HG03558 (cell line): ENCODE results near the gene HSBP1L1.

Experiments used
- ATAC-seq: cut with Tn5 transposase; IDR thresholded peaks from one replicate; pipeline ENCODE4 v1.9.1; 2021; ENCODE audit warnings: moderate number of reproducible peaks; ENCODE audit not compliant: unreplicated experiment; ENCODE audit errors: extremely low read depth

The HSBP1L1 gene

DNA sequence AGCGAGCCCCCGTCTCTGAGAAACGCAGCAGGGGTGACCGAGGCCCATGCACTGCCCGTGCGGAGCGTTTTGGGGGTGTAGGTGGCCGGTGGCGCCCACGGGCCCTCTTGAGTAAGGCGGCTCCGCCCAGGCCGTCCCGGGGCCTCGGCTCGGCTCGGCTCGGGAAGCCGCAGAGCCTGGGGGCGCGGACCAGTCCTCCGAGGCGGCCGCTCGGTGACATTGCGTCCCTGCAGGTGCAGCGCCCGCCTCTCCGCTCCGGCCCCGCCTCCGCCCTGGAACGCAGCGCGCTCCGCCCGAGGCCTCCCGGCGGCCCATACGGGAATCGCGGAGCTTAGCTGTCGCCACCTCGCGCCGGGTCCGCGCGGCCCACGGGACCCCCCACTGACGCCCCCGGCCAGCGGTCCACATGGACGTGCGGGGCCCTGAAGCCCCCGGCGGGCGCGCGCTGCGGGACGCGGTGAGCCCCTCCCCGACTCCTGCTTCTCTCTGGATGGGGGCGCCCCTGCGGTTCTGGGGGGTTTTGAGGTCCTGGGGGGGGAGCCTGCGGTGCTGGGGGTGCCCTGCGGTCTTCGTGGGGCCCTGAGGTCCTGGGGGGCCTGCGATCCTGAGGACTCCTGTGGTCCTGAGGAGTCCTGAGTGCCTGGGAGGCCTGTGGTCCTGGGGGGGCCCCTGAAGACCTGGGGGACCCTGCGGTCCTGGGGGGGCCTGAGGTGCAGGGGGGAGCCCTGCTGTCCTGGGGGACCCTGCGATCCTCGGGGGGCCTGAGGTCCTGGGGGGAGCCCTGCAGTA, at the start of gene HSBP1L1:
TSS of gene HSBP1L1 (plus strand) at position 314 of the 789 bp plus-strand sequence. CDS start at position 407, 93 bp downstream.
- no peak for ATAC-seq

DNA sequence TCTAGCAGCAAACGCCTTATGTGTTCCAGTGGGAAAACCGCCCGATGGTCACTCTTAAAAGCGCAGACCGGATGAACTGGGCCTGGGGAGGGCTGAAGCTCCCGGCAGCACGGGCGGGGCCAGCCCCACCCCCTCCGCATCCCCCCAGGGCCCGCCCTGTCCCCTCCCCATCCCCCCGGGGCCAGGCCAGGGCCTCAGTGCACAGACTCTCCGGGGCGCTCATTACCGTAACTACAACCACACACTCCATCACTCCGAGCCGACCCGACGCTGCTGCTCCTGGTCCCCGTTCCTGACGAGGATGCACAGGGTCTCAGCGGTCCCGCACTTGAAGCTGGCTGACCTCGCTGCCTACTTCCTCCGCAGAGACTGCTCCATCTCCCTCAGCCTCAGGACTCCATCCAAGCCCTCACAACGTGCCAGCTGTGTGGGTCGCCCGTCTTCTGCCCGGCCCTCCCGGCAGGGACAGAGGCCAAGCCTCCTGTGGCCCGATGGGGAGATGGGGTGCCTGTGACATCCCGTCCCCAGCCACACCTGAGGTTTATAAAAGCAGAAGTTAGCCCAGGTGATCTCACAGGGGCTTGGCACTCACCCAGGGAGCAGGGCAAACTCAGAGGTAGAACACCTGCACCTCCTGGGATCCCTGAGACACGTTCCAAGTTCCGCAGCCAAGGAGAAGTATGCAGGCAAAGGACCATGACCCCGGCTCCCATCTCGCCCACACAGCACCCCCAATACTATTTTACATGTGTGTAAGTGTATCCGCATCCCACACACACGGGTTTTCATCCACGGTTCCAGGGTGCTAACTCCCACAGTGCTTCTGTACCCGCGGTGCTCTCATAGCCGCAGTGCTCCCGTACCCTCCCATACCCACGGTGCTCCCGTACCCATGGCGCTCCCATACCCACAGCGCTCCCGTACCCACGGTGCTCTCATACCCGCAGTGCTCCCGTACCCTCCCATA, 49.0 kb upstream of the HSBP1L1 start:
- ATAC-seq, result no peak

DNA sequence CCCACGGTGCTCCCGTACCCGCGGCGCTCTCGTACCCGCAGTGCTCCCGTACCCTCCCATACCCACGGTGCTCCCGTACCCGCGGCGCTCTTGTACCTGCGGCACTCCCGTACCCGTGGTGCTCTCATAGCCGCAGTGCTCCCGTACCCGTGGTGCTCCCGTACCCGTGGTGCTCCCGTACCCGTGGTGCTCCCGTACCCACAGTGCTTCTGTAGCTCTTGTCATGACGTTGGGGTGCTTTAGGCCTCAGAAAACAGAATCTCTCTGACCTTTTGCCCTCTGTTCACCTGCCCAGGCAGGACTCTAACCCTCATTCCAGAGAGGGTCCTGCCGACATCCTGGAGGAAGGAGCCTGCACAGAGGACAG, 48.3 kb upstream of the HSBP1L1 start:
- no peak for ATAC-seq

DNA sequence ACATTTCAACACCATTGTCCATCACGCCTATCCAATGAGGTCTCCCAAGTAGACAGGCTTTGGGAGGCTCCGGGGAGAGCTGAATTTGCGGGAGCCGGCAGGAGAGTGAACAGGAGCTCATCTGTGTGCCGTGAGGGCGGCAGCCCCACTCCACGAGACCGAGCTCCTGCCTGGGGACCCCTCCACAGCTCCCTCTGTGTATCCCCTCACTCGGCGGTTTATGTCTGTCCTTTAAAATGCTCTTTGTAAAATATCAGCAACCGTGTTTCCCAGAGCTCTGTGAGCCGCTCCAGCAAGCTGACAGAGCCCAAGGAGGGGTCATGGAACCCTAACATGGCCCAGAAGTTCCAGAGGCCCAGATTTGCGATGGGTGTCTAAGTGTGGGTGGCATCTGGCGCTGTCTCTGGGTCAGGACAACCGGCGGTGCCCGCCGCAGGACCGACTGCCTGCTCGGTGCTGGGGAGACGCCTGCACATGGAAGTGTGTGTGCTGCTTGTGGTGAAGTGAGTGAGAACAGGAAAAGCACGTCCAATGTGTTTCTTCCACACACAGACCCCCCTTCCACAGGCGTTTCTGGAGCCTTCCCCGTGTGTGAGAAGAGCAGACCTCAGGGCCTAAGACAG, 47.8 kb upstream of the HSBP1L1 start:
- ATAC-seq, result no peak

DNA sequence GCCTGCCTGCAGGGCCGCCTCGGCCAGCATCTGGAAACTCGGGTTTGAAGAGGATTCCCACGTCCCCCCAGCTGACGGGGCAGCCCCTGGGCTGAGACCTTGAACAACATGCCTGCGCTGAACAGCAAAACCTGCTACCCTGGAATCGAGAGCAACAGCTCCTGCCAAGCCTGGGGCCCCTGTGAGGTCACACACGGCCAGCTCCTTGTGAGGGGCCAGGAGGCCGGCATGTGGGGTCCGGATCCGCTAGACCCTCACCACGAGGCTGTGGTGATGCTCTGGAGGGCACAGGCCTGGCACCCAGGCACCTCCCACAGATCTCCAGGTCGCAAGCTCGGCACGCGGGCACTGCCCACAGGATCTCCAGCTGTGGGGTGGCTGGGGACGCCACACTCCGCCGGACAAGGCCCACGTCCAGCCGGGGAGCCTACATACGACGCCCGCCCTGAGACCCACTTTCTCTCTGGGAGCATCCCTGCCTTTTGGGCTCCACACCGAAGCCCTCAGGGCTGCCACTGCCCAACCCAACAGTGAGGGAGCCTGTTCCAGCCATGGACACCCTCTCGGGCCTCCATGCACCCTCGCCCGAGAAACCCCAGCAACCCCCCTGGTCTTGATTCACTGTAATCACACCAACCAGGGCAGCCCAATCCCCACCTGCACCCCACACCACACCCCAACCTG, 47.1 kb upstream of the HSBP1L1 start:
- no peak for ATAC-seq

DNA sequence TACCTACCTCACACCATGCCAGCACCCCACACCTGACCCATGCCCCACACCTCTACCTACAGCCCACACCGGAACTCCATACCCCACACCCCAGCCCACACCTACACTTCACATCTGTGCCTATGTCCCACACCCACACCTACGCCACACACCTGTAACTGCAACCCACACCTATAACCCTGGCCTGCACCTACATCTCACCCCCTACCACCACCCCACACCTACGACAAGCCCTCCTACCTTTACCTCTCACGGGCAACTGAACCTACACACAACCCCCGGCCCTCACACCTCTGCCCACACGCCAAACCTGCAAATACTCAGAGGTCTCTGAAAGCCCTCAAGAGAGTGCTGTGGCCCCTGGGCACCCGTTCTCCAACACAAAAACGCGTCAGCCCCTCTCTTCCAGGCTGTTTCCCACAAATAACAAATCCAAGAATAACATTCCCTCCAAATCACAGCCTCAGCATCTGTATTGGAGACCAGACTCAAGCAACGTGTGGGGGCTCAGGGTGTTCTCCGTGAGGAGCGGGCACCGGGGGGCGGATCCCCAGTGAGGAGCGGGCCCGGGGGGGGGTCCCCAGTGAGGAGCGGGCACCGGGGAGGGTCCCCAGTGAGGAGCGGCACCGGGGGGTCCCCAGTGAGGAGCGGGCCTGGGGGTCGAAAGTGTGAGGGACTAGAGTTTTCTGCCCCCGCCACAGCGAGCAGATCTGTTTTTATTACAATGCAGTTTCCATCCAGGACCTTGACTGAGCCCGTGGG, 46.4 kb upstream of the HSBP1L1 start:
- no peak for ATAC-seq

DNA sequence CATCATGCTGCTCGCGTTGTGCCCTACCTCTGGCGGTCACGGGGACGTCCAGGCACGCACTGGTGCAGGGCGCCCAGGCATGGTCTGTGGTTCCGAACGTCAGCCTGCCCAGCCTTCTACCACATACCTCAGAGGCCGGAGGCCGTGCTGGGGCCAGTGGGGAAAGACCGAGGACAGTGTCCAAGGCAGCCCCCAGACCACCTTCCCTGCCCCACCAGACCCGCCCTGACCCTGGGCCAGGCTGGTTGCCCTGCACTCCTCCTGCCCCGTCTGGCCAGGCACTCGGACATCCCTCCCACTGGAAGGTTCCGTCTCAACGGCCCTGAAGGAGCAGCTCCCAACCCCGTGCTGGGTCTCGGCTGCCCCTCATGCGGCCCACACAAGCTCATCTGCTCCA, 45.8 kb upstream of the HSBP1L1 start:
- no peak for ATAC-seq

DNA sequence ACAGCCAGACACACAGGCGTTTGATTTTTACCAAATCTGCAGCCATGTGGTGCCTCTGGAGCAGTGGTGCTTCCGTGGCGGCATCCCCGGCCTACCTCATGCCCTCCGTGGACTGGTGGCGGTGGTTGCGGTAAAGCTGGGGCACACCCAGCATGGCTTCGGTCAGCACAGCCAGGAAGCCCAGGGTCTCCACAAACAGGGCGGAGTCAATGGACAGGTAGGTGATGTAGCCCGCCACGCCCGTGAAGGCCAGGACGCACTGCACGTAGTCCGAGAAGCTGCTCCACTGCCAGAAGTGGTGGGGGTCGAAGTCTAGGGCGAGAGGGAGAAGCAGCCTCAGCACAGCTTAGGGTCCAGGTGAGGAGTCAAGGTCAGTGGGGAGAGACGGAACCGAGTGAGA, 45.4 kb upstream of the HSBP1L1 start:
- ATAC-seq, result no peak

DNA sequence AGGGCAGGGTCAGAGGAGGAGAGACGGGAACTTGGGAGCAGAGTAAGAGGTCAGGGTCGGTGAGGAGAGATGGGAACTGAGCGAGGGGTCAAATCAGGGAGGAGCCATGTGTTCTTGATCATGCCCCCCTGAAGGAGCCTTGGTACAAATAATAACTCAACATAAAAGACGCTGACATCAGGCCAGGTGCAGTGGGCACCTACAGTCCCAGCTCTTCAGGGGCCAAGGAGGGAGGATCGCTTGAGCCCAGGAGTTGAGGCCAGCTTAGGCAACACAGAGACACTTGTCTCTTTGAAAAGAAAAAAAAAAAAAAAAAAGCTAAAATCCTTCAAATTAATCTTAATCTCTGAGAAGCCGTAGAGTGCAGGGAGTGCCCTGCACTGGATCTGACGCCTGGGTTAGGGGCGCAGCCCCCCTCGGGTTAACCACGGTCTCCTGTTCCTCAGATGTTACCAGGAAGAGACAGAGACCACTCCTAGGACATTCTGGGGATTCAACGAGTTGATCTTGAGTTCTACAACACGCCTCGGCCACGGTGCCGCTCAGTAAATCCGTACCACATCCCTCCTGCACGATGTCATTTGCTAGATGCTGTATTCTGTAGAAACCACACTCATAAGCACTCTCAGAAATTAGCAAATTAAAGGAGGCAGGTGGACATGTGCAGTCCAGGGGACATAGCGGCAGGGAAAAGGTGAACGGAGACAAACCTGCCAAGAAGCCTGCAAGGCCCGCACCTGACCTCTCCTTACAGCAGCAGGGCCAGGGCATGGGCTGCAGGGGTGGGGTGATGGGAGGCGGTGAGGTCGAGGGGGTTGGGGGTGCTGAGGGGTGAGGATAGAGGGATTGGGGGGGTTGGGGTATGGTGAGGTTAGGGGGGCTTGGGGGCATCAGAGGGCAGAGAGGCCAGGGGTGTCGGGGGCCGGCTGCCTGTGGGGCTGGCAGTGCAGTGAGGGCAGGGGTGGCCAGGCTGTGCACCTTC, 42.2 kb upstream of the HSBP1L1 start:
- no peak for ATAC-seq

DNA sequence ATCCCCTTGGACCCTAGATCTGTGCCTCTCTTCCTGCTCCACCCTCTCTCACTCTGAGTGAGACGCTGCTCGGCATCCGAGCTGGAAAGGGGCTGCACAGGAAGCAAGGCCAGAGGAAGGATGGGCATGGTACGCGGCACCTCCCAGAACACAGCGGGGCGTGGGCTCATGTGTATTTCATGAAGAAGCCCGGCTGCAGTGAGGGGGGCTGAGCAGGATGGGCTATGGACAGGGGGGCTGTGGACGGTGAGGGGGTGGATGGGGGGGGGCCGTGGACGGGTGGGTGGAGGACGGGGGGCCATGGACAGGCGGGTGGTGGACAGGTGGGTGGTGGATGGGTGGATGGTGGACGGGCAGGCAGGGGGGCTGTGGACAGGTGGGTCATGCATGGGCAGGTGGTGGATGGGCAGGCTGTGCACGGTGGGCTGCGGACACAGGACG, 41.5 kb upstream of the HSBP1L1 start:
- no peak for ATAC-seq

DNA sequence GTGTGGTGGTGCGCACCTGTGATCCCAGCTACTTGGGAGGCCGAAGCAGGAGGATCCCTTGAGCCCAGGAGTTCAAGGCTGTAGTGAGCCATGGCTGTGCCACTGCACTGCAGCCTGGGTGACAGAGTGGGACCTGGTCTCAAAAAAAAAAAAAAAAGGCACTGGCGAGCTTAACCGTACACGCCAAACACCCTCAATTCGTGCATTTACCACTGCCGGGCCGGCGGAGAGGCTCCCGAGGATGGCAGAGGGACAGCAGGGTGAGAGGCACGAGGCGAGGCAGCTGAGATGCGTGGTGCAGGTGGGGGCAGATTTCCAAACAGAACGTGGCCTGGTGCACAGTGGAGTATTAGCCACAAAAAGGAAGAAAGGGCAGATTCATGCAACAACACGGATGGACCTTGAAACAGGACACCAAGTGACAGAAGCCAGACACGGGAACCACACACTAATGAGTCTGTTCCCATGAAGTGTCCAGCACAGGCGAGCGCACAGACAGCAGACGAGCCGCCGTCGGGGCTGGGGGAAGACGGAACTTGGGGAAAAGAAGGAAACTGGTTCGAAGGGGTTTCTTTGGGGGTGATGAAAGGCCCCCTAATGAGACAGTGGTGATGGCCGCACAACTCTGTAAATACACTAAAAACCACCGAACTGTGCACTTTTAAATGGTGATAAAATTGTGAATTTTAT, 40.4 kb upstream of the HSBP1L1 start:
- no peak for ATAC-seq

DNA sequence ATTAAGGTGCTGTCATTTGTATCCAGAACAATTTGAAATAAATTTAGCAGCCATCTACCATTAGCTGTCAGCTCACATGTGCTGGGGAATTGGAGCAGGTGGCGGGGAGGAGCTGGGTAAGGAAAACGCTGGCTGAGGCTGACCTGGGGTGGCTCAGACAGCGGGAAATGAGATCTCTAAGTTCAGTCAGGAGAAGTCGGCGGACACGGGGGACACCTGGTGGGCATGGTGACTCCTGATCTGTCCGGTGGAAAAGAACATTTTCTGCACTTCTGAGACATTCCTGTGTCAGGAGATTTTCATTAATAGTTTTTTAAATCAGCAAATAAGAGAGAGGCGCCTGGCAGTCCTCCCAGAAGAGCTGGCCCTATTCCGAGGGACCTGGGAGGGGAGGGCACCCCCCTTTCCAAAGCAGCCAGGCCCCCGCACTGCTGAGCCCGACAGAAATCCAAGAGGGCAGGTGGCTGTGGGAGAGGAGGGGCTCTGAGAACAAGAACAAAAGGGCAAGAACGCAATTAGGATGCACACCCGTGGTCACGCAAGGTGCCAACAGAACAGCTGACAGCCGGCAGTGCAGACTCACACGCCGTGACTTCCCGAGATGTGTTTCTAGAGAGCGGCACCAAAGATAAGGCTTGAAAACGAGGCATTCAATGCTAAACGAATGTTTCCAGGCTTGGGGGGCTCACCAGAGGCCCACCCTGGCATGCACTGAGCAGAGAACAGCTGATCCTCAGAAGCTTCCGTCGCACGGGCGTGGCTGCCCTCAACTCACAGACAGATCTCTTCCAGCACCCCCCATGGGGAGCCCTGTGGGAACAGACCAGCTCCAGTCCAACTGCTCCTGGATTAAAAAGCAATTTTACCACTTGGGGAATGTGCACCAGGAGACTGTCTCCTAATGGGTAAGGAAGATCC, 39.4 kb upstream of the HSBP1L1 start:
- ATAC-seq, result no peak

DNA sequence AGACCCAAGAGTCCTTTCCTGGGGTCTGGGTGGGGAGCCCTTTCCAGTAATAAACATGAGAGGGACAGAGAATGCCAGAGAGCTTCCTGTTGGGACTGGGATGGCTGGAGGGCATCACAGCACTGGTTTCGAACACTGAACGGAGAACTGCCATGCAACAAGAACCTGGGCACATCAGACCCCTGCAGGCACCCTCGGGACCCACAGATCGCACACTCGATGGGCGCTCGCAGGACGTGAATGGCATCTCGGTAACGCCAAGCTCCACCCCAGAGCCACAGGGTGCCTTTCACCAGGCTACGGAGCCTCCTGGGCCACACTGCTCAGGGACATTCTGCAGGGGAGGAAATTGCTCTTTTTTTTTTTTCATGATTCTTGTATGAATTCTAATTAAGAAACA, 38.1 kb upstream of the HSBP1L1 start:
- no peak for ATAC-seq

DNA sequence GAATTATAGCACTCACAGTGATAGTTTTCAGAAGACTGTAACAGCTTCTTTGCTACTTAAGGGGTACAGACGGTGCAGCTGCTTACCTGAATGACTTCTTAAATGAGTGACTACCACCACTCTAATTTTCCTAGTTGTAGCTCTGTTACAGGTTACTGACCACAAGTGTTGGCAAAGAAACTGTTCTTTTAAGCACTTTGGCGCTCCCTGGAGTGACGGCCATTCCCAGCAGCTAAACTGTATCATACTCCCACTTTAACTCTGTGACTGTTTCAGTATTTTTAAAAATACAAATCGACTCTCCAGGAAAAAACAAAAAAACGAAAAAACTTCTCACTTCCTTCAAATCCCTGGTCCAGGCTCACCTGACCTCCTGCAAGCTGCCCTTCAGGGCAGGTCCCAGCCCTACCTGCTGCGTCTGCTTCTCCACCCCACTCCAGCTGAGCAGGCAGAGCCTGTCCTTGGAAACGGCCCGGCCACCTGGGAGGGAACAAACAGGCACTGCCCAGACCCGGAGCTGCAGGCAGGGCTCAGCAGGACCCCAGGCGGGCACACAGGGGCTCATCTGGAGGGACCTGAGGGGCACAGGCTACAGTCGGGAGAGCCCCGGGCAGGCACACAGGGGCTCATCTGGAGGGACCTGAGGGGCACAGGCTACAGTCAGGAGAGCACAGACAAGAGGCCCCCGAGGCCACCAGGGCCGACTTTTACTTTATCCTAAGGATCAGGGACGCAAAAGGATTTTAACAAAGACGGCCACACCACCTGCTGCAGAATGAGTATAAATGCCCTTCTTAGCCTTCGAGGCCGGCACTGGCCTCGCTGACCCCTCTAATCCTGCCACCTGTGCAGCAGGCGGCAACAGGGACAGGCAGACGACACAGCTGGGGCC, 37.5 kb upstream of the HSBP1L1 start:
- ATAC-seq, result no peak

DNA sequence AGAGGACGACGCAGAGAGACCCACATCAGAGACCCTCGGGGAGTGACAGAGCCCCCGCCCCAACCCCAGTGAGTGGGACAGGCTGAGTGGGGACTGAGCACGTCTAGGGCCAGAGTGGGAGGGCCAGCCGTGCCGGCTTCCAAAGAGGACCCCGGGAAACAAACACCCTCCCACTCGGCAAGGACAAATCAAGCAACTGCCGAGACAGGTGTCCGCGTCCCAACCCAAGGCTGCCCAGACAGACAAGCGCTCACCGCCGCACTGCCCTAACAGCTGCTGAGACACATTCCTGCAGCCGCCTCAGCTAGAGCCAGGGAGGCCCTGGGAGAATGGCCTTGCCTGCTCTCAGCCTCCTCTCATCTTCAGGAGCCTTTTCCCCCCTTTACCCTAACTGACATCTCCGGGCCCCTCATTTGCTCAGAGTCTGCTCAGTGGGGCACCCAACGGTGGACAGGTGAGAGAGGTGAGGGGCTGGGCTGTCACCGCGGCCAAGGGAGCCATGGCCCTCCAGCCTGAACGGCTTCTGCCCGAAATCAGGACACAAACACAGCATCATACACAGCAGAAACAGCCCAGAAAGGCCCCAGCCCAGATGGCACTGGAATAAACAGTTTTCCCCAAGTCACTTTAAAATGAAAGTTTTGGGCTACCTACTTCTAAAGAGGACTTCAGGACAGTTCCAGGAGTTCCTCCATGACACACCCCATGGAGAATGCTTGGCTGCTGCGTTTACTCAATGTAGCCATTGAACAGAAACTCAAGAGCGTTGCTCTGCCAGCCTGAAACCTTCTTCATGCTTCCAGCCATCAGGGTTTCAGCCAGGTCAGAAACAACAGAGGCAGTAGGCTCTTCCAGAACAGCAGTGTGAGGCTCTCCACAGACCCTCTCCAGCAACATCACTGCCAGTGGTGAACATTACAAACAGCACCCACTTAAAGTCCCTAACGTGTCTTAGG, 36.6 kb upstream of the HSBP1L1 start:
- ATAC-seq, result no peak
